ENCODE data around the gene AP2A2. TPM values are rescaled to one million over a fixed set of nuclear protein-coding genes. Genes with fewer than 3 reads are reported as not detected.

The AP2A2 gene
- total RNA-seq, 4 donors from 2014 or later = 70.5 to 130 (median 102) TPM

DNA sequence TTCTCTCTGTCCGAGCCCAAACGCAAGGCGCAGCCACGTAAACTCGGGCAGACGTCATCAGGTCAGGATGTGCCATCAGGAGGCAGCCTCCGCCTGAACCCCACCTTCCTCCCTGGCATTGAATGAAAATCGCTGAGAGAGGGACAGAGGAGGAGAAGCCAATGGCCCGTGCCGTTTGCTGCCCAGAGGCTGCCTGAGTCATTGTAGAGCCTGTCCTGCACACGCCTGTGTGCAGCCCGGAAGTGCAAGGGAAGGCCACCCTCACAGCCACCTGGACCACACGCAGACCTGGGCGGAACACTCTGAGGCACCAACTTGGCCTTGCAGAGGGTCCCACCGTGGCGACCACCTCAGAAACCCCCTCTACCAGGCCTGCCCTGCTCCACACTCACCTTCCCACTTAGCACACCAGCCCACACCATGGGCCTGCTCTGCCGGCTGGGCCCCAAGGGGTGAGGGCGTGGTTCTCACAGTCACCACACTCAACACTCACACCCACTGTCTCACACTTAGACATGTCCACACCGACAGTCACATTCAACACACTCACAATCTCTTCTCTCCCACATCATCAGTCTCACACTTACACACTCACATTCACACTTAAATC, 24.1 kb upstream of the AP2A2 start:
- no peak for TF ChIP-seq POLR2AphosphoS5 (IDR thresholded peaks at IDR 0.05)
- intact Hi-C loops (cut with DNase I; ENCODE audit: low total_unique reads) = no loop called here
- 92% methylated on average over 19 of the region's 19 CpGs; no CpG with 5 or more reads in 1 of the 2 donors for WGBS, 2 donors (ENCODE audit: low coverage in 1 of 2)
- Histone ChIP-seq H3K4me3 (no peak overlapping the region), H3K4me1 (peaks cover 0 to 4% (median 0%) of the 10 kb centered on the region in 4 donors), H3K9me3 (no peaks in the 10 kb centered on the region), H3K27ac (no peak overlapping the region), H3K27me3 (no peaks in the 10 kb centered on the region), H3K36me3 (peaks cover 0 to 33% (median 15%) of the 10 kb centered on the region in 4 donors)
- in situ Hi-C loops (cut with MboI; ENCODE audit: low pct_ligation_motif_present in 1 of 4, low pct_unique_long_range_greater_than_20kb in 1 of 4, low sequenced_read_pairs in 3 of 4) = loop anchor here in 1 of 4 donors (25.0 kb wide), 1 partner anchor 136 kb away; the partner anchor contains the start of gene MUC6
- DNase-seq = no peak

DNA sequence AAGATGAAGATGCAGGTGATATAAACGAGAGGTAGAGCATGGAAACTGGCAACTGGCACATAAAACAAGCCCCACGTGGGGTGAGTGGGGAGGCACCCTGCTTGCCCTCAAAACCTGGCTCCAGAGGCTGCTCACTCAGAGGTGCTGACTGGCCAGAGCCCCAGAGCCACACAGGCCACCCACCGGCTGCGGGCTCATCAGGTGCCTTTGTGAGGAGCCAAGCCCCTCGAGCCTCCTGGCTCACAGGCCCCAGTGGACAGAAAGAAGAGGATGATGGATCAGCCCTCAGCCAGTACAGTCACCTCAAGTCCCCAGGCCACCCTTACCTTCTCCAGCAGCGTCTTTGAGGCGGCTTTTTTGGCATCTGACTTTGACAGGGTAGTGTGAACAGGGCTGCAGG, 21.3 kb upstream of the AP2A2 start:
- 93 to 100% methylated on average over 1 to 7 of the region's 7 CpGs for WGBS, 2 donors (ENCODE audit: low coverage in 1 of 2)
- no peaks in the 10 kb centered on the region for H3K27me3 ChIP-seq
- no peak overlapping the region for H3K27ac ChIP-seq
- no peak for TF ChIP-seq POLR2AphosphoS5 (IDR thresholded peaks at IDR 0.05)
- no peak for TF ChIP-seq EP300 (IDR thresholded peaks at IDR 0.05; ENCODE audit: low read depth)
- no peak for TF ChIP-seq POLR2A (IDR thresholded peaks at IDR 0.05)
- no peak for TF ChIP-seq CTCF (IDR thresholded peaks at IDR 0.05)
- H3K36me3 ChIP-seq = peaks cover 0 to 30% (median 14%) of the 10 kb centered on the region in 4 donors
- DNase-seq = no peak
- in situ Hi-C loops (cut with MboI; ENCODE audit: low pct_ligation_motif_present in 1 of 4, low pct_unique_long_range_greater_than_20kb in 1 of 4, low sequenced_read_pairs in 3 of 4) (loop anchor here in 1 of 4 donors (25.0 kb wide), 1 partner anchor 133 kb away; the partner anchor contains the start of gene MUC6), intact Hi-C loops (cut with DNase I; ENCODE audit: low total_unique reads) (no loop called here)
- no peaks in the 10 kb centered on the region for H3K9me3 ChIP-seq
- no peak overlapping the region for H3K4me3 ChIP-seq
- H3K4me1 ChIP-seq = peaks cover 0 to under 1% (median 0%) of the 10 kb centered on the region in 4 donors

DNA sequence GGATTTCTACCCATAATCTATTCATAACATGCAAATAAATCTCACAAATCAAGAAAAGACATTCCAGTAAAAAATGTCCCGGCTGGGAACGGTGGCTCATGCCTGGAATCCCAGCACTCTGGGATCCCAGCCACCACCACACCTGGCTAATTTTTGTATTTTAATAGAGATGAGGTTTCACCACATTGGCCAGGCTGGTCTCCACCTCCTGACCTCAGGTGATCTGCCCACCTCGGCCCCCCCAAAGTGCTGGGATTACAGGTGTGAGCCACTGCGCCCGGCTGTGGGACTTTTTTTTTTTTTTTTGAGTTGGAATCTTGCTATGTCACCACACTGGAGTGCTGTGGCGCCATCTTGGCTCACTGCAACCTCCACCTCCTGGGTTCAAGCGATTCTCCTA, 19.7 kb upstream of the AP2A2 start:
- no peak overlapping the region for H3K4me3 ChIP-seq
- H3K36me3 ChIP-seq = peaks cover 0 to 24% (median 12%) of the 10 kb centered on the region in 4 donors
- in situ Hi-C loops (cut with MboI; ENCODE audit: low pct_ligation_motif_present in 1 of 4, low pct_unique_long_range_greater_than_20kb in 1 of 4, low sequenced_read_pairs in 3 of 4) = loop anchor here in 1 of 4 donors (25.0 kb wide), 1 partner anchor 131 kb away; the partner anchor contains the start of gene MUC6

GRCh38 chr11:907668-908067, 18.0 kb upstream of the AP2A2 start:
- no peak for TF ChIP-seq POLR2A (IDR thresholded peaks at IDR 0.05)
- no peak for TF ChIP-seq EP300 (IDR thresholded peaks at IDR 0.05; ENCODE audit: low read depth)
- no peak for TF ChIP-seq CTCF (IDR thresholded peaks at IDR 0.05)
- no peak for TF ChIP-seq POLR2AphosphoS5 (IDR thresholded peaks at IDR 0.05)
- in situ Hi-C loops (cut with MboI; ENCODE audit: low pct_ligation_motif_present in 1 of 4, low pct_unique_long_range_greater_than_20kb in 1 of 4, low sequenced_read_pairs in 3 of 4) (loop anchor here in 1 of 4 donors (25.0 kb wide), 1 partner anchor 130 kb away; the partner anchor contains the start of gene MUC6), intact Hi-C loops (cut with DNase I; ENCODE audit: low total_unique reads) (no loop called here)
- peaks cover 0 to 10% (median 6%) of the 10 kb centered on the region in 4 donors for H3K36me3 ChIP-seq
- no peak for DNase-seq
- no peak overlapping the region for H3K27ac ChIP-seq
- H3K9me3 ChIP-seq = no peaks in the 10 kb centered on the region
- no peak overlapping the region for H3K4me3 ChIP-seq
- H3K4me1 ChIP-seq = peaks cover 12 to 17% (median 15%) of the 10 kb centered on the region in 4 donors
- H3K27me3 ChIP-seq = no peaks in the 10 kb centered on the region
- 95% methylated on average over 2 of the region's 2 CpGs; no CpG with 5 or more reads in 1 of the 2 donors for WGBS, 2 donors (ENCODE audit: low coverage in 1 of 2)

More for the DNA sequence above, 19.7 kb upstream of the AP2A2 start:
- no peak for TF ChIP-seq POLR2A (IDR thresholded peaks at IDR 0.05)
- TF ChIP-seq POLR2AphosphoS5 (IDR thresholded peaks at IDR 0.05) = no peak
- TF ChIP-seq EP300 (IDR thresholded peaks at IDR 0.05; ENCODE audit: low read depth) = no peak
- TF ChIP-seq CTCF (IDR thresholded peaks at IDR 0.05) = no peak
- Histone ChIP-seq H3K4me1 (peaks cover 7 to 10% (median 9%) of the 10 kb centered on the region in 4 donors), H3K27me3 (no peaks in the 10 kb centered on the region), H3K9me3 (no peaks in the 10 kb centered on the region), H3K27ac (no peak overlapping the region)
- 90% methylated on average over 2 to 7 of the region's 7 CpGs for WGBS, 2 donors (ENCODE audit: low coverage in 1 of 2)
- no peak for DNase-seq
- intact Hi-C loops (cut with DNase I; ENCODE audit: low total_unique reads) = no loop called here
